Glutamatergic neuron (in vitro differentiated cells): ENCODE results near the gene DNLZ. TPM values are rescaled to one million over a fixed set of nuclear protein-coding genes. Genes with fewer than 3 reads are reported as not detected.

Experiments used
- DNase-seq: peaks from one replicate; pipeline ENCODE4 v3.0.0; 2022
- H3K27ac Mint-ChIP-seq: one replicate; pipeline ENCODE4 v1.8.0; 2020; ENCODE audit warnings: mild to moderate bottlenecking, mixed read lengths, inconsistent platforms; ENCODE audit not compliant: unreplicated experiment
- H3K27me3 Mint-ChIP-seq: one replicate; pipeline ENCODE4 v1.8.0; 2020; ENCODE audit warnings: mild to moderate bottlenecking, moderate library complexity, mixed read lengths, inconsistent platforms; ENCODE audit not compliant: unreplicated experiment
- H3K36me3 Mint-ChIP-seq: one replicate; pipeline ENCODE4 v1.8.0; 2020; ENCODE audit warnings: mild to moderate bottlenecking, mixed read lengths, inconsistent platforms; ENCODE audit not compliant: unreplicated experiment
- H3K4me1 Mint-ChIP-seq: one replicate; pipeline ENCODE4 v1.8.0; 2020; ENCODE audit warnings: mild to moderate bottlenecking, low read depth, mixed read lengths, inconsistent platforms; ENCODE audit not compliant: unreplicated experiment
- H3K4me3 Mint-ChIP-seq: one replicate; pipeline ENCODE4 v1.8.0; 2020; ENCODE audit warnings: mild to moderate bottlenecking, mixed read lengths, inconsistent platforms; ENCODE audit not compliant: unreplicated experiment
- H3K9me3 Mint-ChIP-seq: one replicate; pipeline ENCODE4 v1.8.0; 2020; ENCODE audit warnings: mild to moderate bottlenecking, moderate library complexity, mixed read lengths, inconsistent platforms; ENCODE audit not compliant: unreplicated experiment
- CTCF ChIP-seq: fragments of 200-600 bp; sonication (generic); IDR thresholded peaks from one replicate; pipeline ENCODE4 v1.5.0; 2021; ENCODE audit not compliant: partially characterized antibody, unreplicated experiment
- total RNA-seq: library from RNA; stranded (reverse); fragmentation: NEBNext Ultra II Directional; extraction: Animal tissue kit (Norgen Biotek cat#: 25700); gene quantifications from one replicate; pipeline ENCODE4 v1.2.1, GENCODE V29; 2021; ENCODE audit not compliant: unreplicated experiment

The DNLZ gene
- total RNA-seq, 1 donor from 2014 or later, result 16.5 TPM

DNA sequence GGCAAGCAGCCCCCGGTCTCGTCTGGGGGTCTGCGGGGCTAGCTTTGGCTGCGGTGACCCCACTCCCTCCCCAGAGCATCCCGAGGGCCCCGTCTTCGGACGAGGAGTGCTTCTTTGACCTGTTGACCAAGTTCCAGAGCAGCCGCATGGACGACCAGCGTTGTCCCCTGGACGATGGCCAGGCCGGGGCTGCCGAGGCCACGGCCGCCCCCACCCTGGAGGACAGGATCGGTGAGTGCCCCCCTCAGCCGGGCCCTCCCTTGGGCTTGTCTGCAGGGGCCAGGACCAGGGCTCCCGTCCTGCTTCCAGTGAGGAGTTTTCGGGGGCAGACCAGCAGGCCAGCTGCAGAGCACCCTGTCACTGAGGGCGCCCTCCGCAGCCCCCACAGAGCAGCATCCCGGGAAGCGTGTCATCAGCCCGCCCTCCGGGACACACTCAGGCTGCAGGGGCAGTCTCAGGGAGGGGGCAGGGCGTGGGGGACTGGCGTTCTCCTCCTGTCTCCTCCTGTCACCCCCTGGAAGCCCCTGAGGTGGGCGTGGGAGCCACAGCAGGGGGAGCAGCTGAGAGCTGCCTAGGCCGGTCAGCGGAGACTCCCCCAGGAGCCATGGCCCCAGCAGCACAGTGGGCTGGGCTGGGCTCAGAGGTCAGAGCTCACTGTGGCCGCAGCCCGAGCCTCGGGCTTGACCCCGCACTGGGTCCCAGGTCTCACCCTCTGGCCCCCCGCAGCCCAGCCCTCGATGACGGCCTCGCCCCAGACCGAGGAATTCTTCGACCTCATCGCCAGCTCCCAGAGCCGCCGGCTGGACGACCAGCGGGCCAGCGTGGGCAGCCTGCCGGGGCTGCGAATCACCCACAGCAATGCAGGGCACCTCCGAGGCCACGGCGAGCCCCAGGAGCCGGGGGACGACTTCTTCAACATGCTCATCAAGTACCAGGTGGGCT, 7.7 kb downstream of the DNLZ start:
- TF ChIP-seq CTCF, result no peak
- Mint-ChIP-seq H3K27ac (no peak overlapping the region), H3K36me3 (no peaks in the 10 kb centered on the region), H3K27me3 (peaks cover 5% of the 10 kb centered on the region), H3K9me3 (peaks cover 14% of the 10 kb centered on the region), H3K4me3 (no peak overlapping the region), H3K4me1 (peaks cover 2% of the 10 kb centered on the region)
- no peak for DNase-seq

- Mint-ChIP-seq H3K27ac (no peak overlapping the region), H3K27me3 (peaks cover 2% of the 10 kb centered on the region), H3K4me1 (peaks cover 2% of the 10 kb centered on the region), H3K9me3 (peaks cover 9% of the 10 kb centered on the region), H3K4me3 (no peak overlapping the region), H3K36me3 (no peaks in the 10 kb centered on the region)
- no peak for DNase-seq
- TF ChIP-seq CTCF, result no peak
Measured at GRCh38 chr9:136354592-136355085, 8.9 kb downstream of the DNLZ start.

- H3K27ac Mint-ChIP-seq, result no peak overlapping the region
- H3K9me3 Mint-ChIP-seq, result peaks cover 7% of the 10 kb centered on the region
- H3K27me3 Mint-ChIP-seq, result peaks cover 5% of the 10 kb centered on the region
- no peaks in the 10 kb centered on the region for H3K36me3 Mint-ChIP-seq
- H3K4me3 Mint-ChIP-seq, result no peak overlapping the region
- H3K4me1 Mint-ChIP-seq, result no peaks in the 10 kb centered on the region
- no peak for DNase-seq
- TF ChIP-seq CTCF, result no peak
Measured at GRCh38 chr9:136353757-136354488, 9.6 kb downstream of the DNLZ start.

- H3K4me1 Mint-ChIP-seq, result no peaks in the 10 kb centered on the region
- peaks cover 5% of the 10 kb centered on the region for H3K27me3 Mint-ChIP-seq
- no peaks in the 10 kb centered on the region for H3K36me3 Mint-ChIP-seq
- TF ChIP-seq CTCF, result no peak
- no peak for DNase-seq
- no peak overlapping the region for H3K4me3 Mint-ChIP-seq
- peaks cover 7% of the 10 kb centered on the region for H3K9me3 Mint-ChIP-seq
- H3K27ac Mint-ChIP-seq, result no peak overlapping the region
Measured at GRCh38 chr9:136353088-136353487, 10.5 kb downstream of the DNLZ start.
